GM23248 (cell line): Measurements from ENCODE around the gene DACT3.

Source experiments
- EZH2 ChIP-seq: fragments of 200-600 bp; sonication (generic); IDR thresholded peaks from 2 replicates; pipeline ENCODE4 v1.6.1; 2018; ENCODE audit warnings: antibody characterized with exemption, mild to moderate bottlenecking; ENCODE audit not compliant: insufficient read depth, poor library complexity, severe bottlenecking
- EZH2phosphoT487 ChIP-seq: fragments of 200-600 bp; sonication (generic); IDR thresholded peaks from 2 replicates; pipeline ENCODE4 v1.6.1; 2018; ENCODE audit warnings: antibody characterized with exemption, moderate library complexity, mild to moderate bottlenecking, low read depth; ENCODE audit not compliant: insufficient read depth

DNA sequence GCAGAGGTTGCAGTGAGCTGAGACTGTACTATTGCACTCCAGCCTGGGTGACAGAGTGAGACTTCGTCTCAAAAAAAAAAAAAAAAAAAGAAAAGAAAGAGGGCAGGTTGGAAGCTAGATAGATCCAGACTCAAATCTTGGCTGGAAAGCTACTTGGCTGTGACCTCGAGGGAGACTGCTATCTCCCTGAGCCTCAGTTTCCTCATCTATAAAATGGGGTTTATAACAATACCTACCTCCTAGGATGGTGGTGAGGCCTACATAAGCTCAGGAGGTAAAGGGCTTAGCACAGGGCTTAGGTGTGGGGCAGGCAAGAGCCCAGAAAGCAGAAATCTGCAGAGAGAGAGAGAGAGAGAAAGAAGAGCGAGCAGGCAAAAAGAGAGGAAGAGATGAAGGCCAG, 24.2 kb upstream of the DACT3 start:
- TF ChIP-seq EZH2 (no peak), EZH2phosphoT487 (no peak)
